Measurements from ENCODE around the gene SYT1. TPM values are rescaled to one million over a fixed set of nuclear protein-coding genes. Genes with fewer than 3 reads are reported as not detected.

The SYT1 gene
- total and polyA plus RNA-seq, 2 donors (not counting 3 experiments of a cell fraction or from before 2014, with no cell fraction given): 3.2 to 15.3 TPM

DNA sequence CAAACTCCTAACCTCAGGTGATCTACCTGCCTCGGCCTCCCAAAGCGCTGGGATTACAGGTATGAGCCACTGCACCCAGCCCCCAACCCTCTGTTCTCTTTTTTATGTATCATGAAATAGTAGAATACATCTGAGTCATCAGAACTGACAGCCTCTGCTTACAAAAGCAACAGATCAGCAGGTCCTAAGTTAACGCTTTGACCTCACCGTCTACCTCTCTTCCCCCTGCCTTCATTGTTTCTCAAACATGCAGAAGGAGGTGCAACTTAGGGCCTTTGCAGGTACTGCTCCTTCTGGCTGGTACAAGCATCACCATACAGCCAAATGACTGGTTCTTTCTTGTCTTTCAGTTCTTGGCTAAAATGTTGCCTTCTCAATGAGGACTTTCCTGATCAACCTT, 577.0 kb downstream of the SYT1 start:
- CTCF ChIA-PET: no interaction called here
- no peaks in the 10 kb centered on the region for H3K79me2 ChIP-seq (ENCODE audit: control insufficient read depth, insufficient read depth, low read length)
- FAIRE-seq: no peak
- H3K9ac ChIP-seq (replicated peaks; ENCODE audit: extremely low read depth, insufficient read depth, low read length): no peak overlapping the region
- H3K4me3 ChIP-seq (replicated peaks in 1 of 3; ENCODE audit: insufficient read depth in 1 of 3, low read depth in 1 of 3, low read length in 3 of 3): no peak overlapping the region
- H2AFZ ChIP-seq (ENCODE audit: low read depth, low read length): no peak overlapping the region
- dilution Hi-C loops (cut with MboI; ENCODE audit: extremely low pct_ligation_motif_present, low sequenced_read_pairs): no loop called here
- no peaks in the 10 kb centered on the region for H3K36me3 ChIP-seq (ENCODE audit: control insufficient read depth in 2 of 2, extremely low read depth in 1 of 2, insufficient read depth in 2 of 2, low read length in 2 of 2)
- TF ChIP-seq, protein P1, sequence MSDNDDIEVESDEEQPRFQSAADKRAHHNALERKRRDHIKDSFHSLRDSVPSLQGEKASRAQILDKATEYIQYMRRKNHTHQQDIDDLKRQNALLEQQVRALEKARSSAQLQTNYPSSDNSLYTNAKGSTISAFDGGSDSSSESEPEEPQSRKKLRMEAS (IDR thresholded peaks at IDR 0.05; ENCODE audit: insufficient read depth, insufficient read length): no peak
- TF ChIP-seq, protein P2, sequence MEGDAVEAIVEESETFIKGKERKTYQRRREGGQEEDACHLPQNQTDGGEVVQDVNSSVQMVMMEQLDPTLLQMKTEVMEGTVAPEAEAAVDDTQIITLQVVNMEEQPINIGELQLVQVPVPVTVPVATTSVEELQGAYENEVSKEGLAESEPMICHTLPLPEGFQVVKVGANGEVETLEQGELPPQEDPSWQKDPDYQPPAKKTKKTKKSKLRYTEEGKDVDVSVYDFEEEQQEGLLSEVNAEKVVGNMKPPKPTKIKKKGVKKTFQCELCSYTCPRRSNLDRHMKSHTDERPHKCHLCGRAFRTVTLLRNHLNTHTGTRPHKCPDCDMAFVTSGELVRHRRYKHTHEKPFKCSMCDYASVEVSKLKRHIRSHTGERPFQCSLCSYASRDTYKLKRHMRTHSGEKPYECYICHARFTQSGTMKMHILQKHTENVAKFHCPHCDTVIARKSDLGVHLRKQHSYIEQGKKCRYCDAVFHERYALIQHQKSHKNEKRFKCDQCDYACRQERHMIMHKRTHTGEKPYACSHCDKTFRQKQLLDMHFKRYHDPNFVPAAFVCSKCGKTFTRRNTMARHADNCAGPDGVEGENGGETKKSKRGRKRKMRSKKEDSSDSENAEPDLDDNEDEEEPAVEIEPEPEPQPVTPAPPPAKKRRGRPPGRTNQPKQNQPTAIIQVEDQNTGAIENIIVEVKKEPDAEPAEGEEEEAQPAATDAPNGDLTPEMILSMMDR (IDR thresholded peaks at IDR 0.05; ENCODE audit: extremely low read depth in 1 of 2, insufficient read depth in 1 of 2, low read depth in 1 of 2, low read length in 2 of 2): no peak
- TF ChIP-seq GATA2 (IDR thresholded peaks at IDR 0.05; ENCODE audit: insufficient read depth, insufficient read length, low read depth, low read length): no peak
- no peak for TF ChIP-seq JUN (IDR thresholded peaks at IDR 0.05; ENCODE audit: borderline replicate concordance, insufficient read depth, insufficient read length, low read depth)
- no peak for TF ChIP-seq POLR2A (IDR thresholded peaks at IDR 0.05; ENCODE audit: low read depth, low read length)
- TF ChIP-seq FOS (IDR thresholded peaks at IDR 0.05; ENCODE audit: borderline replicate concordance, insufficient read depth, low read length): no peak
- TF ChIP-seq POLR2AphosphoS5 (IDR thresholded peaks at IDR 0.05; ENCODE audit: insufficient read depth, low read depth, low read length): no peak
- TF ChIP-seq MYC (IDR thresholded peaks at IDR 0.05; ENCODE audit: low read depth, low read length): no peak
- no peak for TF ChIP-seq EZH2 (IDR thresholded peaks at IDR 0.05; ENCODE audit: borderline replicate concordance, low read depth, low read length, severe bottlenecking)
- no peak overlapping the region for H3K27ac ChIP-seq (ENCODE audit: insufficient read depth, low read depth, low read length)
- intact Hi-C loops (cut with micrococcal nuclease): no loop called here
- H3K27me3 ChIP-seq (ENCODE audit: control insufficient read depth in 2 of 2, insufficient read depth in 2 of 2, low read length in 2 of 2): no peaks in the 10 kb centered on the region
- POLR2A ChIA-PET: no interaction called here
- peaks cover 30% of the 10 kb centered on the region for H3K4me1 ChIP-seq (ENCODE audit: control insufficient read depth, extremely low read depth, insufficient read depth, low read length)
- H4K20me1 ChIP-seq (replicated peaks; ENCODE audit: control insufficient read depth, extremely low read depth, insufficient read depth, low read length): no peaks in the 10 kb centered on the region
- H3K9me1 ChIP-seq (replicated peaks; ENCODE audit: control insufficient read depth, extremely low read depth, insufficient read depth, low read length): no peaks in the 10 kb centered on the region
- no peak overlapping the region for H3K4me2 ChIP-seq (ENCODE audit: insufficient read depth, low read length)
- H3K9me3 ChIP-seq (replicated peaks; ENCODE audit: control insufficient read depth, insufficient read depth, low read length): no peaks in the 10 kb centered on the region
- no peak for DNase-seq (ENCODE audit: low read depth, low spot score)
- no TSS peak for BruUV-seq (replicated peaks)

Measured in endothelial cell of umbilical vein (primary cell).